HCEC 1CT (cell line): ENCODE results near the gene KANSL1.
"Not testable (repeated sequence)": the region's sequence is repeated elsewhere in the genome, so short reads cannot be mapped to it uniquely, and the experiment has no call there.

ENCODE experiments used
- DNase-seq: peaks from one replicate; pipeline ENCODE4 v3.0.0-alpha.2; 2017

KANSL1 gene

DNA sequence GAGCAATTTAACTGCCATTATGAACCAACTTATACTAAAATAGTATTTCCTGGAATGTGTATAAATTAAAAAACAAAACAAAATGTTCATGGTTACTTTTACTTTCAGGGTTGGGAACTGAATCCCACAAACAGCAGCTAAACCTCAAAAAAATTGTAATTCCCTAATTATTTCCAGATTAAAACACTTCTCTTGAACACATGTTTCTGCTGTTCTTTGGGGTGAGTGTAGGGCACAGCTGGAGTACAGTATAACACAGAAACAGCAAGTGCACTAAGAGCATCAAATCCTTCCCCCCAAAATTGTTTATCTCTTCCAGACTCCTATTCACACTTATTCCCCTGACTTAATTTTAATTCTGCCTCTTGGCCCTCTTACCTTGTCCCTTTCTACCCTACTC lies 56.4 kb downstream of the KANSL1 start:
- no peak for DNase-seq

DNA sequence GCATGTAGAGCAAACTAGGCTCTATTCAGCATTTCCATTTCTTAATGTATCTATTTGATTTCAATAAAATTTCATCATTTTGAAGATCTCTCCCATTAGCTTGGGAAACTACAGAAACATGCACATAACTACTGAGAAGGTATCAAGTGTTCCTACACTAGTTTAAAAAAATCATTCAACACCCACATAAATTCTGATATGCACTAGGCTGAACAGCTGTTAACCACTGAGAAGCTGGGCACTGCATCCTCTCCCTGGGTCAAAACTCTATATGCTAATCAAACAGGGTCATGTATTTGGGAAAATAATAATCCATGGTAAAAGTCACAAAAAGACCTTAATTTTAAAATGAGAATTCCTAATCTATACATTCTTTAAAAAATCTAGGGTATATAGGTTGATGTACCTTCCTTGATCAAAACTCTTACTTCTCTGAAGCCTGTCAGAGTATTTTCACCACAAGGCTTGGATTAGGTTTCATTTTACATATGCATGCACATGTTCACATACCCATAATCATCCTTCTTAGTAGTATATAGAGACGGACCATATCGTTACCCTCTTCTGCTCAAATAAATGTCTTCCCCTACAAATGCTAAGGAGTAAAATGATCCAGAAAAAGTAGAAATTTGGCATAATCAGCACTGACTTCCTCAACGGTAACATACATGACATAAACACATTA lies 57.2 kb downstream of the KANSL1 start:
- DNase-seq: no peak

DNA sequence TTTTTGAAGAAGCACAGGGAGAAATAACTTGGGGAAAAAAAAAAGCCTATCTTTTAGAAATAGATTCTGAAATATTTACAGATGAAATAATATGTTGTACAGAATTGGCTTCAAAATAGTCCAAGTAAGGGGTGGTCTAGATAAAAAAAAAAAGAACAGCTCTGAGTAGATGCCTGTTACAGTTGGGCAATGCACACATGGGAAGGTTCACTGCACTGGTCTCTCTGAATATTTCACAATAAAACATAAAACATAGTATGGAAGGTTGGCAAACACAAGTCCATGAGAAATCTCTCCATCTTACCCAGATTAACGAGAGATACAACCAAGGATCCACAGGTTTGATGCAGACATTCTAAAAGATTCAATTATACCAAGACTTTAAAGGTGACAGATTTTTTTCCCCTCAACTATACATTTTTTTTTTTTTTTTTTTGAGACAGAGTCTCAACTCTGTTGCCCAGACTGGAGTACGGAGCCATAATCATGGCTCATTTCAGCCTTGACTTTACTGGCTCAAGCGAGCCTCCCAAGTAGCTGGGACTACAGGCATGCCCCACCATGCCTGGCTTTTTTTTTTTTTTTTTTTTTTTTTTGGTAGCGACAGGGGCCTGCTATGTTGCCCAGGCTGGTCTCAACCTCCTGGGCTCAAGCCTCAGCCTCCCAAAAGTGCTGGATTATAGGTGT lies 58.0 kb downstream of the KANSL1 start:
- DNase-seq: no peak

DNA sequence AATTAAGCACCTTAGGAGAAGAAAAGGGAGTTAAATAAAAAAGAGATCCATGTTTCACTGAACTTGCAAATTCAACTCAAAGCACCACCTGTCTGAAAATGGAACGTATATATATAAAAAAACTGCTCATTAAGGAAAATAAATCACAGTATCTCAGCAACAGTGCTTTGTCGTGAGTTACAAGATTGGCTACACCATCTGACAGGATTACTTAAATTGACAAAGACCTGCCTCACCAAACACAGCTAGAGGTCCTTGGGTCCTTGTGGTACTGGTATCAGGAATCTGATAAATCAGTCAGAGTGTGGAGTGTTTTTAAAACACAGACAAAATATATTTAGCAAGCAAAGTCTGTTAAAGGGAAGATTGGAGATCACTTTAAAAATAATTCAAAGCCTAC lies 63.9 kb downstream of the KANSL1 start:
- DNase-seq: no peak

DNA sequence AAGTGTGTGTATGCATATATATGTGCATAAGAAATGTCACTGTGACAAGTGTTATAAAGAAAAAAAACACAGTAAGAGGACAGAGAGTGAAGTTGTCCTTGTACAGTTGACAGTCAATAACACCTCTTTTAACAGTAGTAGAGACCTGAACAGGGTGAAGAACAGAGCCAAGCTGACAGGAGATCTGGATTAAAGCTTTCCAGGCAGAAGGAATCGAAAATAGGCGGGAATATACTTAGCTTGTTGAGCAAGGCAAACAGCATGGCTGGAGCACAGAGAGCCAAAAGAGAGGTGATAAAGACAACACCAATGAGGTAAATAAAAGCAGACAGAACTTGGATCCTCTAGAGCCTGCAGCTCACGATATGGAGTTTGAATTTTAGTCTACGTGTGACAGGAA lies 64.8 kb downstream of the KANSL1 start:
- no peak for DNase-seq

DNA sequence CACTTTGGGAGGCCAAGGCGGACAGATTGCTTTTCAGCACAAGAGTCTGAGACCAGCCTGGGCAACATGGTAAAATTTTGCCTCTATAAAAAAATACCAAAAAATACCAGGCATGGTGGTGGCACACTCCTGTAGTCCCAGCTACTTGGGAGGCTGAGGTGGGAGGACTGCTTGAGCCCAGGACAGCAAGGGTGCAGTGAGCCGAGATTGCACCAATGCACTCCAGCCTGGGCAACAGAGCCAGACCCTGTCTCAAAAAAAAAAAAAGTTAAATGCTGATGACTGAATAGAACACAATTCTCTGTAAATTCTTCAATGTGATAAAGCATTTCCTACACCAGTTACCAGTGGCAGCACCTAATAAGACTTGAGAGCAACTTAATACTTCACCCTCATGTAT lies 65.7 kb downstream of the KANSL1 start:
- no peak for DNase-seq

DNA sequence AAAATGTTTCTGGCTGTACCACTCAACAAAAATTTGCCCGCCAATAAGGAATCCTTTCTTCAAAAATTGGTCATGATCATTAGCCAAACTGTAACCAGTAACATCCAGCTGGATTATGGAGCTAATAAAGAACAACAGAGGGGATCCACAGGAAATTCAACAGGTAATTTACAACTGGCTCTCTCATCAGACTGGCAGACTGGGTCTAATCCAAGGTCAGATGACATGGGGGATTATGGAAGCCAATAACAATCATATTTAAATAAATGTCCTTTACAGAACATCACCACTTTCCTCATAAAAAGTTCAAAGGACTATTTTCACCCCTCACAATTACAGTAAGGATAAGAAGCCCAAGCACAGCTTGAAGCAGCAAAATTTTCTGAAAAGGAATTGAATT lies 66.4 kb downstream of the KANSL1 start:
- DNase-seq: no peak

DNA sequence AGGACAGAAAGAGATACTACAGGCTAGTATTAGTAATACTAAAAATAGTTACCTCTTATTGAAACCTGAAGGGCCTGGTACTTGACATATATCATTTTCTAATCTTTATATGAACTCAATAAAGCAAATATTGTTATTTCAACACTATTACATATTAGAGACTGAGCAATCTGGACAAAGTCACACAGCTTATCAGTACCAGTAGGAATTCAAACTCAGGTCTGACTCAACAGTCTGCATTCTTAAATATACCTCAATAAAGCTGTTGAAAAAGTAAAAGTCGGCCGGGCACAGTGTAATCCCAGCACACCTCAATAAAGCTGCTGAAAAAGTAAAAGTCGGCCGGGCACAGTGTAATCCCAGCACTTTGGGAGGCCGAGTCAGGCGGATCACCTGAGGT lies 67.4 kb downstream of the KANSL1 start:
- DNase-seq: no peak

DNA sequence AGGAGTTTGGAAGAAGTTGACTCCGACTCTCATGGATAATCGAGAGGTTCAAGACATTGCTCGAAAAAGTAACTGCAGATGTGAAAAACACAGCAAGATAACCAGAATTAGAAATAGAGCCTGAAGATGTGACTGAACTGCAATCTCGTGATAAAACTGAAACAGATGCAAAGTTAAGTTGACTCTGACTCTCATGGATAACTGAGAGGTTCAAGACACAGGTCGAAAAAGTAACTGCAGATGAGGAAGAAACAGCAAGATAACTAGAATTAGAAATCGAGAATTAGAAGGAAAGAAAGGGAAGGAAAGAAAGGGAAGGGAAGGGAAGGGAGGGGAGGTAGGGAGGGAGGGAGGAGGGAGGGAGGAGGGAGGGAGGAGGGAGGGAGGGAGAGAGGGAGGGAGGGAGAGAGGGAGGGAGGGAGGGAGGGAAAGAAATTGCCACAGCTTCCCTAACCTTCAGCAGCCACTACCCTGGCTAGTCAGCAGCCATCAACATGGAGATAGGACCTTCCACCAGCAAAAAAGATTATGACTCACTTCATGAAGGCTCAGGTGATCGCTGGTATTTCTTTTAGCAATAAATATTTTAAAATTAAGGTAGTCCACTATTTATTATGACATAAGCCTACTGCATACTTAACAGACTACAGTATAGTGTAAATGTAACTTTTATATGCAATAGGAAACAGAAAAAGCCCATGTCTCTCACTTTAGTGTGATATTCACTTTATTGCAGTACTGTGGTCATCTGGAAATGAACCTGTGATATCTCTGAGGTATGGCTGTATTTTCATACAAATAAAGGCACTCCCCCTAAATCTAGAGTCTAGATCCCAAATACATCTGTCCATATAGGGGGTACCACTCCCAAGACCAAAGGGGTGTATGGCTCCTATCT lies 68.3 kb downstream of the KANSL1 start:
- DNase-seq: no peak

DNA sequence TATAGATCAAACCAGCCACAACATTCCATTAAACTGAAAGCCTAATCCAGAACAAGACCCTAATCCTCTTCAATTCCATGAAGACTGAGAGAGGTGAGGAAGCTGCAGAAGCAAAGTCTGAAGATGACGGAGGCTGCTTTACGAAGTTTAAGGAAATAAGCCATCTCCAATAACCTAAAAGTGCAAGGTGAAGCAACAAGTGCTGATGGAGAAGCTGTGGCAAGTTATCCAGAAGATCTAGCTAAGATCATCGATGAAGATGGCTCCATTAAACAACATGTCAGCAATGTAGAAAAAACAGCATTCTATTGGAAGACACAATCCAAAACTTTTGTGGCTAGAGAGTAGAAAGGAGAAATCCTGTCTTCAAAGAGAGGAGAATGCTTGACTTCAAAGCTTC lies 69.6 kb downstream of the KANSL1 start:
- no peak for DNase-seq

DNA sequence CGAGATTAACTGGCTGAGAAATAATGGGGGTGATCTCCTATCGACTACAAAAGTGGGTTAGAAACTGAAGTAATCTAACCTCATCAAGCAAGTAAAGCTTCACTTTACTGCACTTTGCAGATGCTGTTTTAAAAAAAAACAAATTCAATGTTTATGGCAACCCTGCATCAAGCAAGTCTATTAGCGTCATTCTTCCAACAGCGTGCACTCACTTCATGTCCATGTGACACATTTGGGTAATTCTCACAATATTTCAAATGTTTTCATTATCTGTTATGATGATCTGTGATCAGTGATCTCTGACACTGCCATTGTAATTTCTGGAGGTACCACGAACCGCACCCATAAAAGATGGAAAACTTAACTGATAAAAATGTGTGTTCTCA lies 70.8 kb downstream of the KANSL1 start:
- no peak for DNase-seq

DNA sequence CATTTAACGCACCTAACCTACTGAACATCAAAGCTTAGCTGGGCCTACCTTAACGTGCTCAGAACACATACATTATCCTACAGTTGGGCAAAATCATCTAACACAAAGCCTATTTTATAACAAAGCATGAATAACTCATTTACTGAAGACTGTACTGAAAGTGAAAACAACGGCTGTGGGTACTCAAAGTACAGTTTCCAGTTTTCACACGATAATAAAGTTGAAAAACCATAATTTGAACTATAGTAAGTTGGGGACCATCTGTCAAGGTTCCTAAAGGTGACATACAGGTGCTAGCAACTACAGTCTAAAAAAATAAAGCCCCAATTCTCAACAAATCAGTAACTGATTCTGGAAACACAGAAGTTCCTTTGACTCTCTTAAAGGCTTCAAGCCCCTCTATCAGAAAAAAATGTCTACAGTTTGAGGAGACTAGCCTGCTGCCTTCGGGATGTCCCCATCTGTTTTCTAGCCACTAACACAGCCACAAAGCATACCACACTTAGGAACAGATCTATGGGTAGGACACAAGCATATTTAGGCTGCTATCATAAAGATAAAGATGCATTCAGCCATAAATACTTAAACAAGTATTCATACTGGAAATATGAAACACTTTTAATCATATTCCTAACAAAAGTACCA lies 71.3 kb downstream of the KANSL1 start:
- DNase-seq: no peak

DNA sequence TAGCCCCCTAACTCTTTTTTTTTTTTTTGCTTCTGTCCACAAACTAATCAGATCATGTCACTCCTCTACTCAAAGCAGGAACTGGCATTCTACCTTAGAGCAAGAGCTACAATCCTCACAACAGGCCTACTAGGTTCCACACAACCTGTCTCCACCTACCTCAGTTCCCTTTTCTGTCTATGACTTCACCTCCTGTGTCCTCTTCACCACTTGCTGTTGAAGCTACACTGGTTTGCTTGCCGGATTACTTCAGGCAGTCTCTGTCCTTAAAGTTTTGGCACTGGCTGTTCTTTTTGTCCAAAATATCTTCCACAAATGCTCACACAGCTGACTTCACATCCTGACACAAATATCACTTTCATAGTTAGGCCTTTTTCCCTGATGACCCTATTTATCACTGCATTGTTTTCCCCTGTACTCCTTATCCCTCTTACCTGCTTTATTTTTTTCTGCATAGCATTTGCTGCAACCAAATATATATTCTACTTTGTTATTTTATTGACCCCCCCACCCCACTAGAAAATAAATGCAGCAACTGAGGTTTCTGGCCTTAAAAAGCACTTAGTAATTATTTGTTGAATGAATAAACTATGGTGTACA lies 72.0 kb downstream of the KANSL1 start:
- DNase-seq: no peak

DNA sequence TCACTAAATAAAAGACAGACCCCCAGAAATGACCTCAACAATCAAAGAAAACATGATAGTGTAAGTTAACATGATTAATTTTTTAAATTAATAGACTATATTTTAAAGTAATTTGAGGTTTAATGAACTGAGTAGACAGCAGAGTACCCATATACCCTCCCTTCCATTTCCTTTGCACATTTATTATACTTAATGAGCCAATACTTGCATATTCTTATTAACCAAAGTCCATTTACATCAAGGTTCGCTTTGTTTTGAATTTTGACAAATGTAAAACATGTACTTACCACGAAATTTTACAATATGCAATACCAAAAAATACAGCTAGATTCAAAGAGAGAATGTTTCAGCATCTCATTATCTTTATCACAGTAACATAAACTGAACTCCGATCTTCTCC lies 72.7 kb downstream of the KANSL1 start:
- no peak for DNase-seq

DNA sequence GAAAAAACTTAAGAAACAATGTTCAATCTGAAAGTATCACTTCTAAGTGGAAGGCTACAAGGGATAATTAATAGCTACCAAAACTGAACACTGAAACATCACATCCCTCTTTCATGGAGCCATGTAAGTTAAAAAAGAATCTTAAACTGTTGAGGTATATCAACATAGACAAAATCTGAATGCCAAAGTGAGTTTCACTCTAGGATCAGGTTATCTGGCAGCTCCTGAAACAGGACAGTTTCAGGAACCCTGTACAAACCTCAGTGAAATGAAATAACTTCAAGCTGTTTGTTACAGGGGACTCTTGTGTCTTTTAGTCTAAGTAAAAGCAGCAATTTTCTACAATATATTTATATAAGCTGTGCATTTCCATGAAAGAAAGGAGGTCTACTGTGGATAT lies 73.2 kb downstream of the KANSL1 start:
- no peak for DNase-seq

DNA sequence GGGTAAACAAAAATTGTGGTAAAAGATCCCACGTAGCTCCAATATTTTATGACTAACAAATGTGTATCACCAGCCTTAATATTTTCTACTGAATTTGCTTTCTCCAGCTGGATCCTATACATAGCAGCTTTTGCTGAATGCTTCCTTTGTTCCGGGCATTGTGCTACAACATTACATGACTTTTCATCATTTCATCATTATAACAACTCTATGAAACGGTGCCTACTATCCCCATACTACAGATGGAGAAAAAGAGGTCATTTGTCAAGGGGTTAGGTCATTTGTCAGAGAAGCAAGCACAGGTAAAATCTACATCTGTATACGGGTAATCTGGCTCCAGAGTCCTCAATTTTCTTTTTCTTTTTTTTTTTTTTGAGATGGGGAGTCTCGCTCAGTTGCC lies 74.3 kb downstream of the KANSL1 start:
- no peak for DNase-seq

DNA sequence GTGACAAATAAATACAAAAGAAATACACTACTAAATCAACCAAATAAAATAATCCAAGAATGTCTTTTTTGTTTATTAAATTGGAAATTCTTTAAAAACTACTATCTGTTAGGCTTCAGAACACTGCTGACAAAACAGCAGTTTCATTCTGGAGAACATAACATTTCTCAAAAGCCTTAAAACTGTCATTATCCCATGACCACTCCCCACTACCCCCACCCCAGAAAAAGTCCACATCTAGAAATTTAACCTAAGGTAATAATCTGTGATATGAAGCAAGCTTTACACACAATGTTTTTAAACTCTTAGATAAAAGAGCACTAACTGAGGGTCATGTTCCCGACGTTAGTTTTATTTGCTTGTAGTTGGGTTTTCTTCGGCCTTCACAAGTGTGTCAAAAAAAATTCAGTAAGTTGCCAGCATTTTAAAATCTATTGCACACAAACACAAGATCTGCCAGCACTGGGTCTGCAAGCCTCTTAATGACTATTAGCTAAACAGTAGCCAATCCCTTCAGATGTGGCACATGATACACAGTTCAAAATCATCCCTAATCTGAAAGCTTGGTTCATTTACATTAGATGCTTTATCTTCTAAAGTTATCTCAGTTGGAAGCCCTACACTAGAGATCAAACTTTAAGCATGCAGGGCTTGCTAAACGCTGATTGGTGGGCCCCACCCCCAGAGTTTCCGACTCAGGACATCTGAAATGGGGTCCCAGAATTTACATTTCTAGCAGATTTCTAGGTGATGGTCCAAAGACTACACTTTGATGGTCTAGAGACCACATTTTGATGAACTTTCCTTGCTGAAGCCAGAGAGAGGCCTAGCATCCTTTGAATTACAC lies 75.2 kb downstream of the KANSL1 start:
- no peak for DNase-seq

DNA sequence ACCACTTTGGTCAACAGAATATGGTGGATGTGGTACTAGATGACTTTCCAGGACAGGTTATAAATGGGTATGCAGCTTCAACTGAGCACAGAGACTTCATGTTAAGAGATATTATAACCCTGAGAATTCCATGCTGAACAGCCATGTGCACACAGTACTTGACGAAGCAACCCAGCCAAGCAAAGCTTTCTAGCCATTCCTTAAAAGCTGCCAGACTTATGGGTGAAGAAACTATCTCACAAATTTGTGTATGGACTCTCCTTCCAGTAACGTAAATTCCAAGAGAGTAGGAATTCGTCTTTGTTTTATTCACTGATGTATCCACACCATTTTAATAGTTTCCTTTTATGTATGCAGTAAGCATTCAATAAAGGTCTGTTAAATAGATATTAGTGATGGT lies 76.1 kb downstream of the KANSL1 start:
- no peak for DNase-seq

DNA sequence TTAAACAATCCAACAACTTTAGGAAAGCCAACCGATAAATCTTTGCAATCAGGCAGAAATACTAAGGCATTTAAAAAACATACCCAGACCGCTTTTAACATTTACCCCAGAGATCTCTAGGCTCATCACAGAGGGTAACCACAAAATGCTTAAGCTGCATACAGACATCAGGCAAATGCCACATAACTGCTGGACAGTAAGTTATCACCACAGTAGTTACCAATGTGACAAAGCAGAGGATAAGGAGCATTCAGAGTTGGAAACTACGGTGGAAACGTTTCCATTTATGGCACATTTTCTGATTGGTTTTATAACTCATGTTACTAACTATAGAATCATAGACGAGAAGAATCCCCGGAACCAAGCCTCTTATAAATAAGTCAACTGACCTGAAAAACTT lies 77.5 kb downstream of the KANSL1 start:
- no peak for DNase-seq

DNA sequence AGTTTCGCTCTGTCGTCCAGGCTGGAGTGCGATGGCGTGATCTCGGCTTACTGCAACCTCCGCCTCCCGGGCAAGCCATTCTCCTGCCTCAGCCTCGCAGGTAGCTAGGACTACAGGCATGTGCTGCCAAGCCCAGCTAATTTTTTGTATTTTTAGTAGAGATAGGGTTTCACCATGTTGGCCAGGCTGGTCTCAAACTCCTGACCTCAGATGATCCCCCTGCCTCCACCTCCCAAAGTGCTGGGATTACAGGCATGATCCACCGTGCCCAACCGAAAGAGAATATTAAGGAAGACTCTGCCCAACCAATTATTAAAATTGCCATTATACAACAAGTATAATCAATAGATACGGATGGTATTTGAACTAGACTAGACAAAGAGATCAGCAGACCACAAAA lies 82.0 kb downstream of the KANSL1 start:
- DNase-seq: not testable (repeated sequence)

DNA sequence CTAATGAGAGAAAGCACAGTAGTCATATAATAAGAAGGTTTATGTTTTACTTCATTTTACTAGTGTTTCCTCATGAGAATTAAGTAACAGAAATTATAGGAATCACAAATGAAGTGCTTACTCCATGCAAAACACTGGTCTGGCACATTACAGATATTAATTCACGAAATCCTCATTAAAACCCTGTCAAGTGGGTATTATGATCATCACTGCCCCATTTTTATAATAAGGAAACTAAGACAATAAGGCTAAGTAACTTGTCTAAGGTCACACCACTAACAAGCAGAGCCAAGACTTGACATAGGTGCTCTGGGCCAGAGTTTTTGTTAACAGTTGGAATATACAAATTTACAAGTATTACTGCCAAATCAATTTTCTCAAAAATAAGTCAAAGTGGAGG lies 83.0 kb downstream of the KANSL1 start:
- no peak for DNase-seq

DNA sequence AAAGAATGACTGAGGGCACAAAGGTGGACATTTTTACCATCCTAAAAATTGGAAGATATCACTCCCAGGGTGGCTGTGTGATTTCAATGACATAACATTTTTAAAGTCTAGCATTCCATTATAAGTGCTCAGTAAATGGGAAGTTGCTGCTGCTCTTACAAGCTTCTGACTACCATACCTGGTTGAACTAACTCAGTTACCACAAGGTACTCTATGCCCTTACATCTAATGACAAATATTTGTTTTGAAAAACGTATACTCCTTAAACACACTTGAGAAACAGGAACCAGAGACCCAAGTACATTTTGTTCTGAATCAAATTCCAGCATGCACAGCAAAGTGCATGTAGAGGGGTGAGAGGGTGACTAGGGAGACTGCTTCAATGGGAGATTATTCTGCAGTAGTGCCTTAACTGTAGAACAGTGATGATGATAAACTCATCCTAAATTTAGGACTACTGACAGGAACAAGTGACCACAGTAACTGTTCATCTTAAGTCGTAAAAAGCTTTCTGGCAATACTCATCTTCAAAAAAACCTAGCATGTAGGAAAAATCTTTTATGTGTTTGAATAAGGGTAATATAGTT lies 83.5 kb downstream of the KANSL1 start:
- no peak for DNase-seq
